HG02763 (cell line): ENCODE measurements around the gene VSTM2B.

ENCODE experiments used
- ATAC-seq: cut with Tn5 transposase; IDR thresholded peaks from one replicate; pipeline ENCODE4 v1.9.1; 2021; ENCODE audit warnings: mild to moderate bottlenecking, moderate library complexity; ENCODE audit not compliant: unreplicated experiment

VSTM2B gene

GRCh38 chr19:29563486-29564101, 37.8 kb downstream of the VSTM2B start:
- ATAC-seq = no peak

- ATAC-seq = no peak
These were observed 38.8 kb downstream of the VSTM2B start for GRCh38 chr19:29564574-29565005.

GRCh38 chr19:29565171-29565570, 39.4 kb downstream of the VSTM2B start:
- no peak for ATAC-seq

- ATAC-seq = no peak
These were observed 40.8 kb downstream of the VSTM2B start for GRCh38 chr19:29566496-29567054.

GRCh38 chr19:29567366-29567915, 41.6 kb downstream of the VSTM2B start:
- ATAC-seq = no peak

GRCh38 chr19:29568036-29569025, 42.5 kb downstream of the VSTM2B start:
- ATAC-seq = no peak

GRCh38 chr19:29569038-29569911, 43.5 kb downstream of the VSTM2B start:
- no peak for ATAC-seq

GRCh38 chr19:29571181-29571580, 45.4 kb downstream of the VSTM2B start:
- no peak for ATAC-seq

GRCh38 chr19:29573486-29573885, 47.7 kb downstream of the VSTM2B start:
- ATAC-seq = no peak

- ATAC-seq = no peak
These were observed 48.7 kb downstream of the VSTM2B start for GRCh38 chr19:29574510-29574909.

- no peak for ATAC-seq
These were observed 50.3 kb downstream of the VSTM2B start for GRCh38 chr19:29576046-29576606.

GRCh38 chr19:29576761-29577648, 51.2 kb downstream of the VSTM2B start:
- ATAC-seq = peak; percentile 57

- ATAC-seq = no peak
These were observed 51.8 kb downstream of the VSTM2B start for GRCh38 chr19:29577649-29577963.

- no peak for ATAC-seq
These were observed 52.6 kb downstream of the VSTM2B start for GRCh38 chr19:29578349-29578748.

GRCh38 chr19:29579308-29579910, 53.6 kb downstream of the VSTM2B start:
- ATAC-seq = no peak

GRCh38 chr19:29581398-29581797, 55.6 kb downstream of the VSTM2B start:
- ATAC-seq = no peak

- ATAC-seq = no peak
These were observed 57.6 kb downstream of the VSTM2B start for GRCh38 chr19:29583196-29583999.

- no peak for ATAC-seq
These were observed 60.6 kb downstream of the VSTM2B start for GRCh38 chr19:29586401-29586800.
